ENCODE measurements around the gene JAKMIP3. TPM values are rescaled to one million over a fixed set of nuclear protein-coding genes. Genes with fewer than 3 reads are reported as not detected.

The JAKMIP3 gene
- total RNA-seq, 2 experiments from 2014 or later, result 0.28 to 0.36 TPM

DNA sequence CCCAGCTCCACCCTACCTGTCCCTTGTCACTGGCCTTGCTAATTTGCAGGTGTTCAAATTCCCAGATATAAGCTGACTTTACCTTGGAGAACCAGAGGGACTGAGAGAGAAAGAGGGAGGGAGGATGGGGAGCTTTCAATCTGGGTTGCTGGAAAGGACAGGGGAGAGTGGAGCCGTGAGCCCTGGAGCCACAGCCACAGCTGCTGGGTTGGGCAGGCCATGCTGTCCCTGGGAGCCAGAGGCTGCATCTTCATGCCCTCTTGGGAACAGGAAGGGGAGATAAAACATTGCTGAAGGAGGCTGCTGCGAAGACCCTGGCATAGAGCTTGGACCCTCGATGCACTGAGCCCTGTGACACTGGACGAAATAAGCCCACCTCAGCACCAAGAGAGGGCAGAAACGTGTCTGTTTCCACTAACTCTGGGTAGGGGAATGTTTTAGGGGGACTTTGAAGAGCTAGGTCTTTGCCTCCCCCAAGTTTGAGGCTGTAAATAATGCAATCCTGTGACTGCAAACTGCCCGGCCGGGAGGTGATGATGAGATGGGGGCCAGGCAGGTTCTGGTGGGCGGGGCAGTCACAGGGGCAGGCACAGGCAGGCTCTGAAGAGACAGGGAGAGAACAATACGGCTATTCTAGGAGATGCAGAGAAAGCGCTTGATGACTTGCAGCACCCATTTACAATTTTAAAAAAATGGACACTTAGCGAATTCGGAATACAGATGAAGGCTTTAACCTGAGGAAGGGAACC, 5.8 kb upstream of the JAKMIP3 start:
- DNase-seq, result peak in 1 of 14 experiments; percentile 8
- intact Hi-C loops (cut with DNase I, micrococcal nuclease), result no loop called here
- Mint-ChIP-seq H3K27ac (no peak overlapping the region), H3K27me3 (peaks cover 13% of the 10 kb centered on the region), H3K4me1 (ENCODE audit: low read depth) (no peaks in the 10 kb centered on the region), H3K36me3 (ENCODE audit: low read depth) (no peaks in the 10 kb centered on the region), H3K4me3 (no peak overlapping the region), H3K9me3 (no peaks in the 10 kb centered on the region)
- Histone ChIP-seq H3K36me3 (ENCODE audit: insufficient read depth, low read length) (no peaks in the 10 kb centered on the region), H3K4me3 (ENCODE audit: low read length) (no peak overlapping the region), H3K27me3 (ENCODE audit: control insufficient read depth in 1 of 2, insufficient read depth in 2 of 2, low read length in 2 of 2) (peaks cover 0 to 2% of the 10 kb centered on the region in 2 experiments), H3K9me3 (ENCODE audit: control insufficient read depth in 1 of 2, insufficient read depth in 1 of 2, low read length in 2 of 2) (peaks cover 0 to 12% of the 10 kb centered on the region in 2 experiments), H3K27ac (ENCODE audit: low read depth in 1 of 2, low read length in 2 of 2) (no peak overlapping the region), H3K4me1 (ENCODE audit: insufficient read depth, low read length) (no peaks in the 10 kb centered on the region)
- TF ChIP-seq, protein P1, sequence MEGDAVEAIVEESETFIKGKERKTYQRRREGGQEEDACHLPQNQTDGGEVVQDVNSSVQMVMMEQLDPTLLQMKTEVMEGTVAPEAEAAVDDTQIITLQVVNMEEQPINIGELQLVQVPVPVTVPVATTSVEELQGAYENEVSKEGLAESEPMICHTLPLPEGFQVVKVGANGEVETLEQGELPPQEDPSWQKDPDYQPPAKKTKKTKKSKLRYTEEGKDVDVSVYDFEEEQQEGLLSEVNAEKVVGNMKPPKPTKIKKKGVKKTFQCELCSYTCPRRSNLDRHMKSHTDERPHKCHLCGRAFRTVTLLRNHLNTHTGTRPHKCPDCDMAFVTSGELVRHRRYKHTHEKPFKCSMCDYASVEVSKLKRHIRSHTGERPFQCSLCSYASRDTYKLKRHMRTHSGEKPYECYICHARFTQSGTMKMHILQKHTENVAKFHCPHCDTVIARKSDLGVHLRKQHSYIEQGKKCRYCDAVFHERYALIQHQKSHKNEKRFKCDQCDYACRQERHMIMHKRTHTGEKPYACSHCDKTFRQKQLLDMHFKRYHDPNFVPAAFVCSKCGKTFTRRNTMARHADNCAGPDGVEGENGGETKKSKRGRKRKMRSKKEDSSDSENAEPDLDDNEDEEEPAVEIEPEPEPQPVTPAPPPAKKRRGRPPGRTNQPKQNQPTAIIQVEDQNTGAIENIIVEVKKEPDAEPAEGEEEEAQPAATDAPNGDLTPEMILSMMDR (IDR thresholded peaks at IDR 0.05), result no peak
- CTCF ChIA-PET, result no interaction called here
- POLR2A ChIA-PET, result no interaction called here
- no peak for ATAC-seq (ENCODE audit: poor library complexity)

DNA sequence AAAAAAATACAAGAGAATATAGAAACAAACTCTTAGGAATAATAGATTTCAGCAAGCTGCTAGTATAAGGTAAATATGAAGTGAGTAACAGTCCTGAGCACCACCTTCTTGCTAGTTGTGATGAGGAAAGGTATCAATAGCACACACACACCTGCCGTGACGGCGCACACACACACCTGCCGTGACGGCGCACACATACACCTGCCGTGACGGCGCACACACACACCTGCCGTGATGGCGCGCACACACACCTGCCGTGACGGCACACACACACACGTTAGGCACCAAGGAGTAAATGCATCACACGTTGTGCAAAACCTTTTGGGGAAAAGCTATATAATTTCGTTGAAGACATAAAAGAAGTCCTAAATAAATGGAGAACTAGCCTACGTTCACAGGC, 4.7 kb upstream of the JAKMIP3 start:
- TF ChIP-seq, protein P1 (IDR thresholded peaks at IDR 0.05), result no peak
- CTCF ChIA-PET, result no interaction called here
- intact Hi-C loops (cut with DNase I, micrococcal nuclease), result no loop called here

DNA sequence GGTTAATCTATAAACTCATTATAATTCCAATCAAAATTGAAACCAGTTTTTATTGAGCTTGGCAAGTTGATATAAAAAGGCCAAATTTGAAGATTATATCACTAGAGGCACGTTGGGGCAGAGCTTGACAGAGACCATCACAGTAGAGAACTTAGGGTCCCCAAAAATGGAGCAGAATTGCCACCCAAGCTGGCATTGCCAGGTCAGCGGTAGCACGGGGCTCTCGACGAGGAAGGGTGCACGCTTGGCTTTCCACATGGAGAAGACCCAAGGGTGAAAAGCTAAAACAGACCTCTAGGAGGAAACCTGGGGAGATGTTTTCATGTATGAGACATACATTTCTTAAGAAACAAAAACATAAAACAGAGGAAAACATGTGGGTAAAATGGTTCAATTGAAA, 4.3 kb upstream of the JAKMIP3 start:
- no peak overlapping the region for H3K27ac Mint-ChIP-seq
- H3K9me3 Mint-ChIP-seq, result no peaks in the 10 kb centered on the region
- DNase-seq (no peak), ATAC-seq (ENCODE audit: poor library complexity) (no peak)
- TF ChIP-seq, protein P1 (IDR thresholded peaks at IDR 0.05), result no peak
- POLR2A ChIA-PET, result no interaction called here
- intact Hi-C loops (cut with DNase I, micrococcal nuclease), result no loop called here
- H3K27me3 ChIP-seq (ENCODE audit: control insufficient read depth in 1 of 2, insufficient read depth in 2 of 2, low read length in 2 of 2), result peaks cover 0 to 2% of the 10 kb centered on the region in 2 experiments
- H3K4me1 ChIP-seq (ENCODE audit: insufficient read depth, low read length), result peaks cover 7% of the 10 kb centered on the region
- H3K36me3 Mint-ChIP-seq (ENCODE audit: low read depth), result no peaks in the 10 kb centered on the region
- peaks cover 0 to 6% of the 10 kb centered on the region in 2 experiments for H3K9me3 ChIP-seq (ENCODE audit: control insufficient read depth in 1 of 2, insufficient read depth in 1 of 2, low read length in 2 of 2)
- no peak overlapping the region for H3K4me3 Mint-ChIP-seq
- H3K27ac ChIP-seq (ENCODE audit: low read depth in 1 of 2, low read length in 2 of 2), result no peak overlapping the region
- H3K4me1 Mint-ChIP-seq (ENCODE audit: low read depth), result peaks cover 9% of the 10 kb centered on the region
- no peaks in the 10 kb centered on the region for H3K36me3 ChIP-seq (ENCODE audit: insufficient read depth, low read length)
- peaks cover 10% of the 10 kb centered on the region for H3K27me3 Mint-ChIP-seq
- CTCF ChIA-PET, result no interaction called here
- no peak overlapping the region for H3K4me3 ChIP-seq (ENCODE audit: low read length)

More for the DNA sequence above, 4.7 kb upstream of the JAKMIP3 start:
- ATAC-seq (ENCODE audit: poor library complexity), result no peak
- Histone ChIP-seq H3K4me3 (ENCODE audit: low read length) (no peak overlapping the region), H3K9me3 (ENCODE audit: control insufficient read depth in 1 of 2, insufficient read depth in 1 of 2, low read length in 2 of 2) (peaks cover 0 to 7% of the 10 kb centered on the region in 2 experiments), H3K27me3 (ENCODE audit: control insufficient read depth in 1 of 2, insufficient read depth in 2 of 2, low read length in 2 of 2) (peaks cover 0 to 2% of the 10 kb centered on the region in 2 experiments), H3K27ac (ENCODE audit: low read depth in 1 of 2, low read length in 2 of 2) (no peak overlapping the region), H3K36me3 (ENCODE audit: insufficient read depth, low read length) (no peaks in the 10 kb centered on the region), H3K4me1 (ENCODE audit: insufficient read depth, low read length) (peaks cover 6% of the 10 kb centered on the region)
- H3K27ac Mint-ChIP-seq, result no peak overlapping the region
- peaks cover 8% of the 10 kb centered on the region for H3K27me3 Mint-ChIP-seq
- POLR2A ChIA-PET, result no interaction called here
- H3K36me3 Mint-ChIP-seq (ENCODE audit: low read depth), result no peaks in the 10 kb centered on the region
- DNase-seq, result no peak
- H3K4me1 Mint-ChIP-seq (ENCODE audit: low read depth), result peaks cover 4% of the 10 kb centered on the region
- no peaks in the 10 kb centered on the region for H3K9me3 Mint-ChIP-seq
- H3K4me3 Mint-ChIP-seq, result no peak overlapping the region
